IMR-90 (cell line): ENCODE data around the gene CYP4X1.

Experiments used
- BHLHE40 ChIP-seq: fragments of 150-350 bp; IDR thresholded peaks from 2 replicates; pipeline ENCODE4 v1.6.1; 2016; ENCODE audit warnings: mild to moderate bottlenecking, low read depth, low read length
- CEBPB ChIP-seq: IDR thresholded peaks from 2 replicates; pipeline ENCODE4 v1.6.1; 2012; ENCODE audit warnings: low read depth, low read length, improper control_type of control experiment
- CTCF ChIP-seq: conservative IDR thresholded peaks from 2 replicates; pipeline ENCODE4 v1.5.1; 2012; ENCODE audit warnings: mild to moderate bottlenecking, low read depth, low read length, improper control_type of control experiment
- ELK1 ChIP-seq: fragments of 150-350 bp; IDR thresholded peaks from 2 replicates; pipeline ENCODE4 v1.6.1; 2016; ENCODE audit warnings: low read depth, mild to moderate bottlenecking, low read length, moderate library complexity, borderline replicate concordance
- MAFK ChIP-seq: IDR thresholded peaks from 2 replicates; pipeline ENCODE4 v1.6.1; 2012; ENCODE audit warnings: low read depth, low read length, improper control_type of control experiment
- MAZ ChIP-seq: IDR thresholded peaks from 2 replicates; pipeline ENCODE4 v1.6.1; 2012; ENCODE audit warnings: low read depth, mild to moderate bottlenecking, low read length, improper control_type of control experiment, moderate library complexity, borderline replicate concordance
- NFE2L2 ChIP-seq: fragments of 150-350 bp; IDR thresholded peaks from 2 replicates; pipeline ENCODE4 v1.6.1; 2016; ENCODE audit warnings: low read depth, mild to moderate bottlenecking, low read length
- POLR2A ChIP-seq: IDR thresholded peaks from 2 replicates; pipeline ENCODE4 v1.6.1; 2012; ENCODE audit warnings: mild to moderate bottlenecking, low read depth, low read length
- RAD21 ChIP-seq: IDR thresholded peaks from 2 replicates; pipeline ENCODE4 v1.6.1; 2012; ENCODE audit warnings: low read length, improper control_type of control experiment
- RCOR1 ChIP-seq: IDR thresholded peaks from 2 replicates; pipeline ENCODE4 v1.6.1; 2012; ENCODE audit warnings: mild to moderate bottlenecking, low read length, improper control_type of control experiment; ENCODE audit not compliant: insufficient replicate concordance
- RFX5 ChIP-seq: IDR thresholded peaks from 2 replicates; pipeline ENCODE4 v1.8.0; 2012; ENCODE audit warnings: low read depth, mild to moderate bottlenecking, low read length, moderate library complexity
- USF2 ChIP-seq: fragments of 150-350 bp; IDR thresholded peaks from 2 replicates; pipeline ENCODE4 v1.6.1; 2017; ENCODE audit warnings: mild to moderate bottlenecking, antibody characterized with exemption, low read length, low read depth

GRCh38 chr1:47002211-47002610 is 21.3 kb upstream of the CYP4X1 start:
- TF ChIP-seq CTCF, result no peak
- no peak for TF ChIP-seq MAZ
- no peak for TF ChIP-seq RAD21
- TF ChIP-seq POLR2A, result no peak
- TF ChIP-seq USF2, result no peak
- no peak for TF ChIP-seq BHLHE40
- TF ChIP-seq CEBPB, result no peak
- TF ChIP-seq ELK1, result no peak
- no peak for TF ChIP-seq MAFK
- no peak for TF ChIP-seq RFX5
- no peak for TF ChIP-seq NFE2L2
- TF ChIP-seq RCOR1, result no peak
